ENCODE measurements around the gene KDR.

The KDR gene

DNA sequence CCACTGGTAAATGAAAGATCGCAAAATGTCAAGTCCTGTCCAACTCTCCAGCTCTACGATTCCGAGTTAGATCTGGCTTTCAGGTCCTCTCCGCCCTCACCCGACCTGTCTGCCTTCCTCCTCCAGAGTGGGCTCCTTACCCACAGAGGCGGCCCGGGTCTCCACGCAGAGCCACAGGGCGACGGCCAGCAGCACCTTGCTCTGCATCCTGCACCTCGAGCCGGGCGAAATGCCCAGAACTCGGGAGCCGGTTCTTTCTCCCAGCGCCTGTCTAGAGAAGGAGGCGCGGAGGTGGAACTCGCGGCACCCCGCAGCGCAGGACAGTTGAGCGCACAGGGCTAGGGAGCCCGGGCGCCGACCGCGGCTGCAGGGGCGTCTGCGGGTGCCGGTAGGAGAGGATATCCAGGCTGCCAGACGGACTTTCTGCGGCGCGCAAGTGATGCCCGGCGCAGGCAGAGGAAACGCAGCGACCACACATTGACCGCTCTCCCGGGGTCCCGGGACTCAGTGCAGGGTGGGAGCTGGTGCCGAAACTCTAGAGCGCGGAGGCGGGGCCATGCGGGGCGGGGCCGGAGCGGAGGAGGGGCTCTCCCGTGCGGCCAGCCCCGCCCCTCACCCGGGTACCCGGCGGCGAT lies at the start of gene KDR:
KDR (minus strand) TSS at position 509 of the 635 bp plus-strand sequence; CDS start at position 207, 302 bp downstream.
- FAIRE-seq, result no peak

DNA sequence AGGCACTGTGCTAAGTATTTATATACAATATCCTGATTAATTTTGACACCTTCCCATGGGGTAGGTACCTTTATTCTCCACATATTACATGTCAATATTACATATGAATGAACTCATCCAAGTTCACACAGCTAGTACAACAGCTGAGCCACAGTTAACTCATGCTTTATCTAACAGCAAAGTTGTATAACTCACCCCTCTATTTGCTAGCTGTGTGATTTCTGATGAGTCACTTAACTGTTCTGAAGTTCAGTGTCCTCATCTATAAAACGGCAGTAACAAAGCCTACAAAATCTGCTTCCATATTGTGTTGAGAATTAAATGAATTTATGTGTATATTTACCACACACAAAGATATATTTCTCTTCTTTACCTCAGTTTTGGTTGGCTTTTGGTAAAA lies 48.2 kb upstream of the KDR start:
- no peak for FAIRE-seq

DNA sequence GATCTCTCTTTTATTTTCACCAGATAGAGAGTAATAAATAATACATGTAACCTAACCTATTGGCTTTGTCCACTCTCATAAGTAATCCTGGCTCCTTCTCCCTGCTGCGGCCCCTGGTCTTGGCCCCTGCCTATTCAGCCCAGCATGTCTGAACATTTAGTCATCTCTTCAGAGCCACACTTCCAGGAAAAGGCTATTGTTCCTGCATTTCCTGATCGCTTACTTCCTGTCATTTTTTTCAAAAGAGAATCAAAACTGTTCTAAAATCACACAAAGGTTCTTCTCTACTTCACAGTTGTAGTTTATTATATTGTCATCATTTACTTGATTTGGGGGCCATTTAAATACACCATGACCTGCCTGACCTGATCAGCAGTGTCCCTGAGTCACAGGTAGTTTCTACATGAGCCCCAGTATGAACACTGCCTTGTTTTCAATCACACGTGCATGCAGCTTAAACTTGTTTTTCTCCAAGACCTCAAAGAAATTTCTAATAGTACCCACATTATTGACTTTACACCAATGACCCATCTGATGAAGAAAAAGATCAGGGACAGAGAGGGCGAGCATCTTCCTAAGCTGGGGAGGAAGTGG lies 47.4 kb upstream of the KDR start:
- no peak for FAIRE-seq

GRCh38 chr4:55170462-55170861 lies 45.1 kb upstream of the KDR start:
- FAIRE-seq, result no peak

DNA sequence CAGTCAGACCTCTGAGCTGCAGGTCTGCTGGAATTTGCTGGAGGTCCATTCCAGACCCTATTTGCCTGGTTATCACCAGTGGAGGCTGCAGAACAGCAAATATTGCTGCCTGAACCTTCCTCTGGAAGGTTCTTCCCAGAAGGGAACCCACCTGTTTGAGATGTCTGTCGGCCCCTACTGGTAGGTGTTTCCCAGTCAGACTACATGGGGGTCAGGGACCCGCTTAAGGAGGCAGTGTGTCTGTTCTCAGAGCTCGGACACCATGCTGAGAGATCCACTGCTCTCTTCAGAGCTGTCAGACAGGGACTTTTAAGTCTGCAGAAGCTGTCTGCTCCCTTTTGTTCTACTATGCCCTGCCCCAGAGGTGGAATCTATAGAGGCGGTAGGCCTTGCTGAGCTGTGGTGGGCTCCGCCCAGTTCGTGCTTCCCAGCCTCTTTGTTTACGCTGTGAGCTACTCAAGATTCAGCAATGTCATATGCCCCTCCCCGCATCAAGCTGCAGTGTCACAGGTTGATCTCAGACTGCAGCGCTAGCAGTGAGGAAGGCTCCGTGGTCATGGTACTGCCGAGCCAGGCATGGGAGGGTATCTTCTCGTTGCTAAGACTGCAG lies 44.1 kb upstream of the KDR start:
- FAIRE-seq, result no peak

GRCh38 chr4:55162396-55162795 lies 37.0 kb upstream of the KDR start:
- no peak for FAIRE-seq

GRCh38 chr4:55161739-55162138 lies 36.3 kb upstream of the KDR start:
- no peak for FAIRE-seq

DNA sequence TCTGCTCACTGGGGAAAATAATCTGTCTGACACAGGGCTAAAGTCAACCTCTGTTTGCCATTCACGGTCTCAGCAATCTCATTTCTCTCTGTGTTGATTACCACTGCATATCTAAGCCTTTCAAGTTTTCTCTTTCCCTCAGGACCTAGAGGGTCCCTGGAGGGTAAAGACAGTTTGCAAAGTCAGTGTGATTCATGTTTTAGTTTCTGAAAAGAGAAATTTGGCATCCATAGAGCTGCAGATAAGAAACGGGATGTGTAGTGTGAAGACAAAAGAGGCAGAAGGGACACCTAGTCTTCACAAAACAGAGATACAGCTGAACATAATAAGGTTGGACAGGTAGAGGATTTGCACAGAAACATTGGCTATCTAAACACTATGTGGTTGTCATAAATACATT lies 34.5 kb upstream of the KDR start:
- no peak for FAIRE-seq

DNA sequence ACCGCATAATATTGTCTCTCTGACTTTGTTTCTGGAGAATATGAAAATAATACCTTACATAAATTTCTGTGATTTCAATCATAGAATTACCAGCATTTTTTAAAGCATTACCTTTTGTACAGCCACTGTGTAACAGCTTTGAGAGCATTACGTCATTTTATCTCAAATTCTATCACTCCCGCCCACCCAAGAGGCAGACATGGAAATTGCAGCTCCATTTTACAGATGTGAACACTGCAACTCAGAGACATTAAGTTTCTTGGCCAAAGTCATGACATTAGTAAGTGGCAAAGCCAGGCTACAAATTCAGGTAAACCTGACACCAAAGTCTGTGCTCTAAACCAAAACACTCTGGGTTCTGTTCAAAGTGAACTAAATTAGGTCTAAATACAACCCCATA lies 33.6 kb upstream of the KDR start:
- FAIRE-seq, result no peak

- FAIRE-seq, result no peak
These were observed 32.3 kb upstream of the KDR start for GRCh38 chr4:55157559-55158277.

GRCh38 chr4:55154933-55155332 lies 29.5 kb upstream of the KDR start:
- FAIRE-seq, result no peak

GRCh38 chr4:55154290-55154880 lies 29.0 kb upstream of the KDR start:
- FAIRE-seq, result no peak

DNA sequence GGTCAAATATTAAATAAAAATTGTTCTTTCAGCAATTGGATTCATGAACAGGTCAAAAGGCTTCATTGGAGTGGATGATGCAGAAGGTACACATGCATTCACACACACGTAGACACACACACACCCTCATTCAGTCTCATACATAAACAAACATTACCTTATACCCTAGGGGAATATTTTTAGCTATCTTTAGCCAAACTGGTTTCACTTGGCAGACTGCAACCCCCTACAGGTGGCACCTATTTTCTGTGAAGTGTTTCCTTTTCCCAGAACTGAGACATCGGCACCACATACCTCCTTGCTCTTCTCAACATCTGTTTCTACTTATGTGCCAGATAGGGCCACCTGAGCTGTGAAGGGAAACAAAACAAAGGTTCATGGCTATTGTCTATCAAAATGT lies 18.5 kb upstream of the KDR start:
- FAIRE-seq, result no peak

DNA sequence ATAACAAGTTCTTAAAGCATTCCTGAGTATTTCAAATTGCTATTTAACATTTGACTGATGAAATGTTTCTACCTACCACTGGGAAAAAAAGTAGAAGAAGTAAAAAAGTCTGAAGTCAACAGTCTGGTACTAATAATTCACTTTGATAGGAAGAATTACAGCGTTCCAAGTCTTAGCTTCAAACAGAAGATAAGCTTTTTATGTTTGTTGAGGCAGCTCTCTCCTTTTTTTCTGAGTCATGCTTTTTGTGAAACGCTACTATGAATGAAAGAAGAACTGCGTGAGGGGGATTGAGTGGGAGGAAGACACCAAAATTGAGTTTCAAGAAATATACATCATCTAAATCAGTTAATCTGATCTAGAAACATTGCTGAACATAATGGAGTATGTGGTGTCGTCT lies 13.0 kb upstream of the KDR start:
- FAIRE-seq, result no peak

DNA sequence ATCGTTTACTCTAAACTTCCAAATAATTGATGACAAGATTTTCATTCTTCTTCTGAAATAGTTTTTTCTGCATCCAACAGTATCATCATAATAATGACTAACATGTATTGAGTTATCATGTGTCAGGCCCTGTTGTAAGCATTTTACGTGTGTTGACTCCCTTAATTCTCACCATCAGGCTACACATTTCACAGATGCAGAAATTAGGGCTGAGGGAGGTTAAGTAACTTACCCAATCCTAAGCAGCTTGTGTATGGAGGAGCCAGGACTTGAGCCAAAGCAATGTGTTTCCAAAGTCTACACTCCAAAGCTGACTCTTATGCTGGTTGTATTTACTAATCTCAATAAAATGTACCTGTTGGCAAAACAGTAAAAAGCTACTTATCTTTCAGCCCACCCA lies 11.2 kb upstream of the KDR start:
- FAIRE-seq, result no peak

GRCh38 chr4:55133951-55134350 lies 8.6 kb upstream of the KDR start:
- no peak for FAIRE-seq

DNA sequence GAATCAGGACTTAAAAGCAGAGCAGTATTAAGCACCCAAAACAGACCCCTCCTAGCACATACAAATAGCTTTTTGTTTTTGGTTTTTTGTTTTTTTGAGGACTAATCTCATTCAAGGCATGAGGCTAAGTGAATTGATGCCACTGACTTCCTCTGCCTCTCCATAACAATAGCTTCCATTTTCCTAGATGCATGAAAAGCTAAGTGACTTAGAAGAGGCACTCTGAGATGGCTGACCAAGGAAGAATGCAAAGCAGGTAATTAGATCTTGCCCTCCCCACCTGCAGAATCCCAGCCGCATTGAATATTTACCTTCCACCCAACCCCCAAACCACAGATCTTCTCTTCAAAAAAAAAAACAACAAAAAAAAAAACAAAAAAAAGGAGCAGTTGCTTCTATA lies 7.4 kb upstream of the KDR start:
- no peak for FAIRE-seq

DNA sequence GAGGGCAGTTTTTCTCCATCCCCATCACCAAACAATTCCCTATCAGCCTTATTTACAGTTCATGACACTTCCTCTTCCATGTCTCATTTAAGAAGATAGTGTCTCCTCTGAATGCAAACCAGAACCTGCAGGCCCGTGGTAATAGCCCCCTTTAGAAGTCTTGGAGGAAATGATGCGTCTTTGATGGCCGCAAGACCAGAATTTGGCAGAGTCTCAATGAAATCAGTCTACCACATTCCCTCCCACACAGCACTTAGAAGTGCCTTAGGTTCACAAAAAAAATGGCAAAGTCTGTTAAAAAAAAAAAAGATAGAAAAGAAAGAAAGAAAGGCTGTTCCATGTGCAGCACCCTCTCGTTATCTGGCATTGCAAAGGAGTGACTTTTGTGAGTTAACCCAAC lies 2.1 kb upstream of the KDR start:
- FAIRE-seq, result no peak

DNA sequence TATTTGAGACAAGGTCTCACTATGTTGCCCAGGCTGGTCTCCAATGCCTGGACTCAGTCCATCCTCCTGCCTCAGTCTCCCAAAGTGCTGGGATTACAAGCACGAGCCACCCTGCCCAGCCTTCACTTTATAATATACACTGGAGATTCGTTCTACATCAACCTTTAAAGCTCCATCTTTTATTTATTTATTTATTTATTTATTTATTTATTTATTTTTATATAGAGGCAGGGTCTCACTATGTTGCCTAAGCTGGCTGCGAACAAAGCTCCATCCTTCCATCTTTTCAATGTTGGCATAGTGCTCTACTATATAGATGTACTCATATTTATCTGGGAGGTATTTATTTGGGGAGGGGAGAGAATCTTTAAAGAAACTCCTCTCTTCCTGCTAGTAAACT lies 1.7 kb upstream of the KDR start:
- FAIRE-seq, result no peak

DNA sequence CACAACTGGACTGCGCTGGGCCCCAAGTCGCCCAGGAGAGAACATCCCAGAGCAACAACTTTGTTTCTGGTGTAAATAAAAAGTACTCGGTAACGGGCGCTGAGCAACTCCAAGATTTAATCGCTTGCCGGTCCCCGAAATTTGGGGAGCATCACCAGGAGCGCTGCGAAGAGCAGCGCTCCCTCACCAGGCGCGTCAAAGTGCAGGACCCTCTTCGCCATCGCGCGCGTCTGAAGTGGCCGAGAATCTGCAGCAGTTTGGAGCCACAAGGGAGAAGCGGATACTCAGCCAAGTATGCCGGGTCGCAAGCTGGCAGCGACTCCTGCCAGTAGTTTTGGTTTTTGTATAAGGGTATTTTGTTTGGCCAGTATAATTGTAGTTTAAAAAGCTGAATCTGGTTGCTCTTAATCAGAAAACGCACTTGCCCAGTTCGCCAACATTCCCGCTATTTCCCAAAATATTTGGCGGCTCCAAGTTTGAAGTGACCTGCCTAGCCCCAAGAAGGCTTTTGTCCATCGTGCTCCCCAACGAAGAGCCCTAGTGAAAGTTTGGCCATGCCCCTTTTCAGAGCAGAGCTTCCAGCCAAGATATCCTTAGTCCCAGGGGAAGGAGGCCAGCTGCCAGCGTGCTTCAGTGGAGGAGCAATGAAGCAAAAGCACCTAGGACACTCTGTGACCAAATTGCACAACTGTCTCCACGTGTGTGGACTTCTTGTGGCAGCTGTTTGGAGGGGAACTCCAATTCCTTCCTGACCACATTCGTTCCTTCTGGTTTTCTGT lies 557 bp upstream of the KDR start:
- no peak for FAIRE-seq

DNA sequence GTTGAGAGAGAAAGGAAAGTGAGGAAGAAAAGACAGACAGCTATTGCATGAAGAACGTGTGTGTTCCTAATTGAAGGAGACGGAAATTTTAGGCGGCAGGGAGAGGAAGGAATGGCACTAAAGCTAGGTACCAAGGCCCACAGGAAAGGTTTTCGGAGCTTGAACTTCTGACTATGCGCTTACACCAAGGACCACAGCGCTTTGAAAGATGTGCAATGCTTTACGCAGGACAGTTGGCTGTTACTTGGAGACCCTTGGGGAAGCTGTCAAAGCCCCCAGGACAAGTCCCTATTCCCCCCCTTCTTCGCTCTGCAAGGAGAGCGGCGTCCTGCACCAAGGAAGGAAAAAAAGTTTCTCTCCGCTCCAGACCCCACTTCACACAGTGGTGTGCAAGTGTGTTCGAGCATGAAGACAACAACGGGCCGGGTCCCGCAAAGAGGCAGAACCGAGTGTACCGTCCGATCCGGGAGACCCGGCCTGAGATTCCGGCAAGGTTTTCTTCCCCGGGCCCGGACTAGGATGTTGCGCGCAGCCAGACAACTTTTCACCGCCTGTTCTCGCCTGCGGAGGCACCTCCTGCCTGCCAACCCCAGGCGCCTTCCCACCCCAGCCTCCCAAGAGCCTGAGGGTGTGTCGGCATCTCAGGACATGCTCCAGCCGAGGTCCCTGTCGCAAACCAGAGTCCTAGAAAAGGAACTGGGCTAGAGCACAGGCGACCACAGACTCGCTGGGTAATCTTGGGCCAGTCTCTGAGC lies 896 bp downstream of the KDR start:
- FAIRE-seq, result no peak

GRCh38 chr4:55123791-55124190 lies 1.6 kb downstream of the KDR start:
- FAIRE-seq, result no peak

Data from A204.1 (cell line).